Stimulated activated naive CD8-positive, alpha-beta T cell treated with anti-CD3 and anti-CD28 coated beads, Interleukin-15, Interleukin-2, amounts not matched to agents 100 U/mL and 50 U/mL, for 24 hours (primary cell): ENCODE data around the gene CTCFL.
"Not testable (repeated sequence)": the region's sequence is repeated elsewhere in the genome, so short reads cannot be mapped to it uniquely, and the experiment has no call there.

Experiments
- ATAC-seq: fragments of 150-1000 bp; cut with Tn5 transposase; one replicate; pipeline ENCODE4 v1.10.0; 2021
- DNase-seq: peaks from one replicate; pipeline ENCODE4 v3.0.0; 2021

CTCFL gene

DNA sequence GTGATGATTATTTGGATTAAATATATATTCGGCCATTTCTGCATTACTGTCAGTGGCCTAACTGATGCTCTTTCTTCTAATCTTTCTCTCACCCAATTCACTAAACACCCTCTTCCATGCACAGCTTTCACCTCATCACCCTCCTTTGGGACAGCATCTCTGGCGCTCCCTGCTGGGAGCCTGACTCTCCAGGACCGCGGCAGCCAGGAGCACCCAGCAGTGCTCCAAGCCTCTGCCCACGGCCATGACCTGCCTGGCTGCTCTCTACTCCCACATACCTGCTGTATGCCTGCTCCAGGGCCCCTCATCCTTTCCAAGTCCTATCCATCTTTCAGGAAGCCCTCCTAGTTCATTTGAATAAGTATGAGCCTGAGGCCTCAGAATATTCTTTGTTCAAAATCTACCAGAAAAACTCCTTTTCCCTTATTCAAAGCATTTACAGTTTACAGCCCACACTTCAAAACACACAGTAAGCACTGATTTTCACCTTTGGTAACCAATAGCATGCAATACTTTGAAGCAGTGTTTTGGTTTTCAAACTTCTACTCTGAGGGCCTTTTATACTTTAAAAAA, 15.2 kb downstream of the CTCFL start:
- DNase-seq: peak; percentile 21
- no peak for ATAC-seq

DNA sequence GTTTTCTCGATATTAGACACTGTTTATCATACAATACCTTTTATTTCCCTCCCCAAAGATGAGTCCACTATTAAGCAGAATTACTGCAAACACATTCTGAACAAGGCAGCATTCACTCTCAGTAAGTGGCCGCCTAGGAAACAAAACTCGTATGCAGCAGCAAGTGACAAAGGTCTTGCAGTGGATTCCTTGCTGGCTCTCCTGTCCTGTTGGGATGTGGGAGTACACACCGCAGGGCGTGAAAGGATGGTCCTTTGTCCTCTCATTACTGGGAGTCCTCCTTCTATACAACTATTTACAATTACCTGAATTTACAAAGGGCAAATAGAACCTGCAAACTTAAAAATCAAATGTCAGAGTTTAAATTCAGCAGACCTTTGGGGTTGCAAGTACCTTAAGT, 16.1 kb downstream of the CTCFL start:
- no peak for DNase-seq
- no peak for ATAC-seq

DNA sequence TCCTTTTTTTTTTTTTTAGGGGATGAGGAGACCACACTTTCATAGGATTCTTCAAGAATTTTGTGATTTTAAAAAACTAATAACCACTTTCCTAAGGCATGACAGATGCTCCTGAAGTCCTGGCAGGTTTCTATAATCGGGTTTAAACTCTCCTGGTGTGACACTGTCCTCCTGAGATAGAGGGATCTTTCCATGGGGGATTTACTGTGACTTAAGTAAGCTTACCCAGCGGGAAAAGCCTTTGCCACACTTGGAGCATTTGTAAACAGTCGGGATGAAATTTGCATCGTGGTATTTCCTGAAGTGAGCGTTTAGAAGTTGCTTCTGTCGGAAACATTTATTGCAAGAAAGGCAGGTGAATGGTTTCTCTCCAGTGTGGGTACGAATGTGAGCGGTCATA, 16.6 kb downstream of the CTCFL start:
- DNase-seq (no peak), ATAC-seq (no peak)

DNA sequence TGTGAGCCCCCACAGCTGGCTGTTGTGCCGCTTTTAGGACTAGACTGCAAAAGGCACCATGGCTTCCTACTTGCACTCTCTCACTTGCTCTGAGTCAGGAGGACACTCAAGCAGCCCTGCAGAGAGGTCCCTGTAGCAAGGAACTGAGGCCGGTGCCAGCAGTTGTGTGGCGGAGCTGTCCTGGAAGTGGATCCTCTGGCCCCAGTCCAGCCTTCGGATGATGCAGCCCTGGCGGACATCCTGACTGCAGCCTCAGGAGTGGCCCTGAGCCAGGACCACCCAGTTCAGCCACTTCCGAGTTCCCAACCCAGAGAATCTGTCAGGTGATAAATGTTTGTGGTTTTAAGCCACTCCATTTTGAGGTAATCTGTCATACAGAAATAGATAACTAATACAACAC, 17.5 kb downstream of the CTCFL start:
- ATAC-seq (no peak), DNase-seq (no peak)

DNA sequence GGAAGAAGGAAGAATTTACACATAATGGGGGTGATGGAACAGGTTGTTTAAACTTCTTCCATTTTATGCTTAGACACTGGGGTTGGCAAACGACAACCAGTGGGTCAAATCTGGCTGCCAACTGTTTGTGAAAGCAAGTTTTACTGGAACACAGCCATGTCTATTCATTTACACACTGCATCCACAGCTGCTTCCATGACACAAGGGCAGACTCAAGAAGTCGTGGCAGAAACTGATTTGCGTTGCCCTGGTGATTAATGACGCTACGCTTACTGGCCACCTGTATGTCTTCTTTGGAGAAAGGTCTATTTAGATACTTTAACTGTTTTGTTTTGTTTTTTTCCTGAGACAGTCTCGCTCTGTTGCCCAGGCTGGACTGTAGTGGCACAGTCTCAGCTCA, 19.0 kb downstream of the CTCFL start:
- ATAC-seq (no peak), DNase-seq (no peak)

DNA sequence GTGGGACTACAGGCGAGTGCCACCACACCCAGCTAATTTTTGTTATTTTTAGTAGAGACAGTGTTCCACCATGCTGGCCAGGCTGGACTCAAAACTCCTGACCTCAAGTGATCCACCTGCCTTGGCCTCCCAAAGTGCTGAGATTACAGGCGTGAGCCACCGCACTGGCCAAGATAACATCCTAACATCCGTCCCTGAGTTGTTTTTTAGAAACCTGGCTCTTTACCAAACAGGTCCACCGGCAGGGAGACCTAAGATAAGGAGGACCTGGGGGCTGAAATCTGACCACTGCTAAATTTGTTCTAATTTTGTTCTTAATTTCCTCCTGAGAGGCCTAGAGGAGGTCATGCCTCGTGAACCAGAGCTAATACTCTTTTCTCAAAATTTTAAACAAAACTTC, 20.5 kb downstream of the CTCFL start:
- ATAC-seq: no peak

DNA sequence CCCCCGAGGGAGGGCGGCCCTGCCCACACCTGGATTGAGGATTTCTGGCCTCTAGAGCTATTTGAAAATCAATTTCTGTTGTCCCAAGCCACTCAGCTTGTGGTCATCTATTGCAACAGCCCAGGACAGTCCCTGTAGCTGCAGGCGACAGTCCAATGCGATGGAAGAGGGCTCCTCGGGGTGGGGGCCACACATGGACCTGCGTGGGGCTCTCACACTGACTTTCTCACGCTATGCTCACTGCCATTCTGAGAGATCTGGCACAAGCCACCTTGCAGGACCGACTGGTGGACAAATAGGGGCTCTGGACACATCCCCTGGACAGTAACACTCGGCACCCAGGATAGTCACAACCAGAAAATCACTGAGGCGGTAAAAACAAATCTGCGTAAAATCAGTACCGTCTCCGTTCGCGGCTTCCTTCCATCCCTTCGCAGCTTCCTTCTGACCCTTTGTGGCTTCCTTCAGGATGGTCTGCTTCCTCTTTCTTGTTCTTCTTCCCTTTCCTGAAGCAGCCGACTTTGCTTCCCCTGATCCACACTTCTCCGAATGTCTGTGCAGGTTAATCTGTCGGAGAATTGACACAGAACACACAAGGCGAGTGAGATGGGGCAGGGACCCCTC, 21.8 kb downstream of the CTCFL start:
- no peak for DNase-seq
- ATAC-seq: no peak

More for the DNA sequence above, 20.5 kb downstream of the CTCFL start:
- no peak for DNase-seq

DNA sequence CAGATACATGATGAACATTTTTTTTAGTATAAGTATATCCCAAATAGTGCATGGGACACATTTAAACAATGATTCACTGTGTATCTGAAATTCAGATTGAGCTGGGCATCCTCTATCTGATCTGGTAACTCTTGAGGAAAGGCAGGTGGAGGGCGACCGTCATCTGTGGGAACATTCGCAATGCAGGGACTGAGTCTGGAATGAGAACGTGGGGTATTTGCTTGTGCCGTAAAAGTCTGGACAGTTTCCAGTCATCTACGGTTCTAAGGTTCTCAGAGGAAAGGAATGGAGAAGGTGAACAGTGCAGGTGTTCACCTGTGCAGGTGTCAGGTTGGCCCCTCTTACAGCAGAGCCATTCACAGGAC, 22.6 kb downstream of the CTCFL start:
- no peak for DNase-seq
- no peak for ATAC-seq

DNA sequence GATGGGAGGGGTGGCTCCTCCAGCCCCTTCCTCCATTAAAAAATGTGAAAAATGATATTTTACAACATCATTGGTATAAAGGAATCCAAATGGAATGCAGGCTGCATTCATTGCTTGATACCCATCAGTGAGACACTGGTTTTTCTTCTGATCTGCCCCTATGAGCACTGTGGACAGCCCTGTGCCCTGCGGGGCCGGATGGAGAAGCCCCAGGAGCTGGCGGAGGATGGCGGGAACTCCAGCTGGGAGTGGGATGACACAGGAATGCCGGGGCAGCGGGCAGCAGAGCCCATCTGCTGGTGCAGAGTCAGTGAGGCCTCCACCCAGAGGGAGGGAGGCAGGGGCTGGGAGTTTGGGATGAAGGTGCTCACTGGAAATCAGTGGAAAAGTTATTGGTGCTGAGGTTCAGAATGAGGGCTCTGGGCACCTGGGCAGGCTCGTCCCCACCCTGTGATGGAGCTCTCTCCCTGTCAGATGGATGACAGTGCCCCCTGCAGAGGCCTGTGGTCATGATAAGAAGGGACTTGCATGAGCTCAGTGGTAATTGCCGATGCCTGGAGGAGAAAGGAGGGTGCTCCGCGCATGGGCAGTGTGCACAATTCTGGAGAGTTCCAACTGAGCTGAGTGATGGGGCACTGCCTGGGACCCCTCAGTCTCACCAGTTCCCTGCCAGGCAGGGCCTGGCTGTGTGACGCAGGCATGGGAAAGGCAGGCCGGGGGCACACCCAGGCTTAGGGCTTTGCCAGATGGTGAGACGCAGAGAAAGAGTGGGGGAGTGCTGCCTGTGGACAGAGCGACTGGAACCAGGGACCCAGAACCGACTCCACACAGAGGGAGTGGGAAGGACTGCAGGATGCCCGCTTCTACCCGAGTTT, 23.2 kb downstream of the CTCFL start:
- ATAC-seq (no peak), DNase-seq (no peak)

DNA sequence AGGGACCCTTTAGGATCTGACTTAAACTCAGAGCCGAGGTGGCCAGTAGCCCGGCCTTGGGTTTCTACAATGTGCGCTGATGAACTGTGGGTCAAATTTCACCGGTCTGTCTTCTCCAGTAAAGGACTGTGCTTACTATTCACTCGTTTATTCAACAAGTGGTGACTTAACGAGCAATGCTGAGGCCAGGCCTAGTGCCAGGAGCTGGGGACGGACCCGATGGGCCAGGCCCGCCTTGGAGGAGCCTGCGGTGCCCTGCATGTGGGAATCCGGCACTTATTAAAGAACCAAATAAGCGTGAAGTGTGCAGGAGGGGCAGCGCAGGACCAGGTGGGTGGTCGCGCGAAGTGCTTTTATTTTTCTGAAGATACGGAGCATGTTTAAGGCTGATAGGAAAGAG, 24.0 kb downstream of the CTCFL start:
- no peak for ATAC-seq

DNA sequence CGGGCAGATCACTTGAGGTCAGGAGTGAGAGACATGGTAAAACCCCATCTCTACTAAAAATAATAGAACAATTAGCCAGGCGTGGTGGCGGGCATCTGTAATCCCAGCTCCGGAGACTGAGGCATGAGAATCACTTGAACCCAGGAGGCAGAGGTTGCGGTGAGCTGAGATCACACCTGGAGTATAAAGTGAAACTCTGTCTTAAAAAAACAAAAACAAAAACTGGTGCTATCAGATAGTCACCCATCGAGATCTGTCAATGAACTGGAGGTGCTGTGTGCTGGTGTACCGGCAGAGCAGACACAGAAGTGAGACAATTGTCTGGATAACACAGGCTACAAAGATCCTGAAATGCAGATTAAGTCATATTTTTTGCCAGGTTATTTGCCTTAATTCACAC, 24.7 kb downstream of the CTCFL start:
- ATAC-seq (no peak), DNase-seq (no peak)

More for the DNA sequence above, 24.0 kb downstream of the CTCFL start:
- DNase-seq: no peak

DNA sequence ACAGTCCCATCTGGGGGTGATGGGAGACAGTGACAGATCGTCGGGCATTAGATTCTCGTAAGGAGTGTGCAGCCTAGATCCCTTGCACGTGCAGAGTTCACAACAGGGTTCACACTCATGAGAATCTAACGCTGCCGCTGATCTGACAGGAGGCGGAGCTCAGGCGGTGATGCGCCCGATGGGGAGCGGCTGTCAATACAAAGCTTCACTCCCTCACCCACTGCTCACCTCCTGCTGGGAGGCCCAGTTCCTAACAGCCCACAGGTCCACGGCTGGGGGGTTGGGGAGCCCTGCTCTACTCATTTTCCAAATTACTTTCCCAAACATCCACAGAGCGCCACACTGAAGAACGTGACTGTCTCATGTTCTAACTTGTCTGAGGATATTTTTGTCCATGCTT, 25.3 kb downstream of the CTCFL start:
- DNase-seq: no peak
- ATAC-seq: no peak

DNA sequence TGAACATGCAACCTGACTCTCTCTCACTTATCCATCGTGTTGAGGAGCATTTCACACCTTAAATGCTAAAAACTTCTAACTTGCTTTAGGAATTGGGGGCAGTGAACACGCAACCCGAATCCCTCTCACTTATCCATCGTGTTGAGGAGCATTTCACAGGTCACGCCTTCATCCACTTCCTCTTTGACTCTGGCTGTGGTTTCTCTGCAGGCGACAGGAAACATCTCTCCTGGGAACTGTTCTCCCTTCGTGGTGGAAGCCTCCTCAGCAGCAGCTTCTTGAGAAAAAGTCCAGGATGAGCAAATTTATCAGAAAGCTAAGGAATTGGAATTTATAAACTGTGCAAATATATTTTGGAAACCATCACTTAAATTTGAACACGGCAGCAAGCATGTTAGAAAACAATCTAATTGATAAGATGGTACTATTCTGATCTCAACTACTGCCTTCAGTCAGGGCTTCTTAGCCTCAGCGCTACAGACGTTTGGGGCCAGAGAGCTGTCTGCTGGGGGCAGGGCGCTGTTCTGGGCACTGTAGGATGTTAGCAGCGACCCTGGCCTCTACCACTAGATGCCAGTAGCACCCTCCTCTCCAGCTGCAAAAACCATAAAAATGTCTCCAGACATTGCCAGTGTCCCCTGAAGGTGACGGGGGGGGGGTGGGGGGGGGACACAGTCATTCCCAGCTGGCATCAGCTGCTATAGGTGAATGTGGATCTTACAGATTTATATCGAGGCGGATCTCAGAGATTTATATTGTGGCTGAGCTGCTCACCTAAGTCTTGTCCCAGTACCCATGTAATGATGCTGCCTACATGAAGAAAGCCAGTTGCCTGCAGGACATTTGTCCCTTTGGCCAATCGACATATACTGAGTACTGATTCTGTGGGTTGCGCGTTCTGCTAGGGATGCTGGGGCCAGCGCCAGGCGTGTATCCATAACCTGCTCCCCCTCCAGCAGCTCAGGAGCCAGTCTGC, 26.2 kb downstream of the CTCFL start:
- ATAC-seq (peak; percentile 78), DNase-seq (peak; percentile 50)

DNA sequence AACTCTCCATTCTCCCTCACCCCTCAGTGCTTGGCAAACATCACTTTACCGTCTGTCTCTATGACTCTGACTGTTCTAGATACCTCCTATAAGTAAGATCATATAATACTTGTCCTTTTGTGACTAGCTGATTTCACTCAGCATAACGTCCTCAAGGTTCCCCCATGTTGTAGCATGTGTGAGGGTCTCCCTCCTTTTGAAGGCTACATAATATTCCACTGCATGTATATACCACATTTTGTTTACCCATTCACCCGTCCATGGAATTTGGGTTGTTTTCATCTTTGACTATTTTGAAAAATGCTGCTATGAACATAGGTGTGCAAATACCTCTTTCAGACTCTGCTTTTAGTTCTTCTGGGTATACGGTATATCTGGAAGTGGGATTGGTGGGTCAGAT, 28.3 kb downstream of the CTCFL start:
- DNase-seq: no peak
- no peak for ATAC-seq

DNA sequence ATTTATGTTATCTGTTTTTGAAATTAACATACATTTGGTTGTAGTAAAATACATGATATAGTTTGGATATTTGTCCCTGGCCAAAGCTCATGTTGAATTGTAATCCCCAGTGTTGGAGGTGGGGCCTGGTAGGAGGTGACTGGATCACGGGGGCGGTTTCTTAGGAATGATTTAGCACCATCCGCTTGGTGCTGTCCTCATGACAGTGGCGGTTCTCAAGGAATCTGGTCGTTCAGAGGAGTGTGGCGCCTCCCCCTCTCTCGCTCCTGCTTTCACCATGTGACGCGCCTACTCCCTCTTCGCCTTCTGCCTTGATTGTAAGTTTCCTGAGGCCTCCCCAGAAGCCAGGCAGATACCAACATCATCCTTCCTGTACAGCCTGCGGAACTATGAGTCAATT, 29.0 kb downstream of the CTCFL start:
- no peak for DNase-seq
- ATAC-seq: no peak

DNA sequence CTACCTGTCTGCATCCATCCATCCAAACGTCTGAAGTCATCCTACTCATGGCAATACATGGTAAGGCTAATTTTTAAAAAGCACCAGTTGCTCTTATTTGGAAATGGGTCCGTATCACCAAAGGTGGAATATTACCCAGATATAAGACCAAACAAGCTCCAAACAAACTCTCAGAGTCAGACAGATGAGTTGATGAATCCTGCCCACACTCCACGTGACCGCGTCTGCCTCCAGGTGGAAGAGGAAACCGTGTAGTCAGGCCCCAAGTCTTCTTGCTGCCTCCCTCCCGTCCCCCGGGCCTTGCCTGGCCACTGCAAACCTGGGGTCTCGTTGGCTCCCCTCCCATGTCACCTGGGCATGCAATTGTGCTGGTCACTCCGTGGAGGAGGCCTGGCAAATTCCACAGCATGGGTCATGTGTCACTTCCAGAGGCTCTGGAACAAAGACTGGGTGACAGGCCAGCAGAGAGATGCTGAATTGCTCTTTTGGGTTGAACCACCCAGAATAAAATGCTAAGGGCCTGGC, 31.8 kb downstream of the CTCFL start:
- ATAC-seq (no peak), DNase-seq (no peak)

DNA sequence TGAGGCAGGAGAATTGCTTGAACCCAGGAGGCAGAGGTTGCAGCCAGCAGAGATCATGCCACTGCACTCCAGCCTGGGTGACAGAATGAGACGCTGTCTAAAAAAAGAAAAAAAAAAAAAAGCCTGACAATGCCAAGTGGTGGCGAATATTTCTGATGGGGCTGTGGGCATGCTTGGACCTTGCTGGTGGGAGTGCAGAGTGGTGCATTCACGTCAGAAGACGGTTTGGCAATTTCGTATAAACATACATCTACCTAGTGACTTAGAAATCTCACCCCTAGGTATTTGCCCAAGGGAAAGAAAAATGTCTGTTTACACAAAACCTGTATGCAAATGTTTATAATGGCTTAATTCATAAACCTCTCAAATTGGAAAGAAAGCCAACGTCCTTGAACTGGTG, 33.6 kb downstream of the CTCFL start:
- DNase-seq (no peak), ATAC-seq (no peak)

DNA sequence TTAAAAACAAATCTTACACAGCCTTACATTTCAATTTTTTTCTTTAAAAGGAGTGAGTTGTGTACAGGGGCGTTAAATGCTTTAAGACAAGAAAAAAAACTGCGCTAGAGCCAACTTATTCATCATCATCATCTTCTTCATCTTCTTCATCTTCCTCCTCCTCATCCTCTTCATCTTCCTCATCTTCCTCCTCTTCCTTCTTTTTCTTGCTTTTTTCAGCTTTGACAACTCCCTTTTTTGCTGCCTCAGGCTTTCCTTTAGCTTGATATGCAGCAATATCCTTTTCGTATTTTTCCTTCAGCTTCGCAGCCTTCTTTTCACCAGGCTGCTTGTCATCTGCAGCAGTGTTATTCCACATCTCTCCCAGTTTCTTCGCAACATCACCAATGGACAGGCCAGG, 36.7 kb downstream of the CTCFL start:
- DNase-seq, ATAC-seq: not testable (repeated sequence)

DNA sequence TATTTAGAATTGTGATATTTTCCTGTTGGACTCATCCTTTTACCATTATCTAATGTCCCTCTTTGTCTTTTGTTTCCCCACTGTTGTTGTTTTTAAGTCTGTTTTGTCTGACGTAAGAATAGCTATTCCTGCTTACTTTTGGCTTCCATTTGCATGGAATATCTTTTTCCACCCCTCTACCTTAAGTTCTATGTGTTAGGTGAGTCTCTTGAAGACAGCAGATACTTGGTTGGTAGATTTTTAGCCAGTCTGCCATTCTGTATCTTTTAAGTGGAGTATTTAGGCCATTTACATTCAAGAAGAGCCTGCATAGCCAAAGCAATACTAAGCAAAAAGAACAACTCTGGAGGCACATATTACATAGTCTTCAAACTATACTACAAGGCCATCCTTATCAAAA, 39.2 kb downstream of the CTCFL start:
- DNase-seq (no peak), ATAC-seq (no peak)

DNA sequence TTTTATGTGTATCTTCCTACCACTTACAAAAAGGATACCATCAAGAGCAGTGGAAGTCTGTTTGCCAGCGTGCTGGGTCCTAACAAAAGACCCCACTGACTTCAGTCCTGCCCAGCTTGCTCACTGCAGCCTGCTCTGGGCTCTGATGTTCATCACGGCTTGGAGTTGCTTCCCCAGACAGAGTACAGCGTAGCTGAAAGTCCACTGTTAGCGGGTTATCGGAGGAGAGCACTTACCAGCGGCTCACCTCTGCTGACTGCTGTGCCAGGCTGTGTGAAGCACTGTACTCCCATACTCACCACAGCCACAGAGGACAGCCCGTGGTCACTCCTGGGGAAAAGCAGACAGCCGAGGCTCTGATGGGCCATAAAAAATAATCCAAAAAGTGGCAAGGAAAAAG, 40.2 kb downstream of the CTCFL start:
- ATAC-seq (no peak), DNase-seq (no peak)

DNA sequence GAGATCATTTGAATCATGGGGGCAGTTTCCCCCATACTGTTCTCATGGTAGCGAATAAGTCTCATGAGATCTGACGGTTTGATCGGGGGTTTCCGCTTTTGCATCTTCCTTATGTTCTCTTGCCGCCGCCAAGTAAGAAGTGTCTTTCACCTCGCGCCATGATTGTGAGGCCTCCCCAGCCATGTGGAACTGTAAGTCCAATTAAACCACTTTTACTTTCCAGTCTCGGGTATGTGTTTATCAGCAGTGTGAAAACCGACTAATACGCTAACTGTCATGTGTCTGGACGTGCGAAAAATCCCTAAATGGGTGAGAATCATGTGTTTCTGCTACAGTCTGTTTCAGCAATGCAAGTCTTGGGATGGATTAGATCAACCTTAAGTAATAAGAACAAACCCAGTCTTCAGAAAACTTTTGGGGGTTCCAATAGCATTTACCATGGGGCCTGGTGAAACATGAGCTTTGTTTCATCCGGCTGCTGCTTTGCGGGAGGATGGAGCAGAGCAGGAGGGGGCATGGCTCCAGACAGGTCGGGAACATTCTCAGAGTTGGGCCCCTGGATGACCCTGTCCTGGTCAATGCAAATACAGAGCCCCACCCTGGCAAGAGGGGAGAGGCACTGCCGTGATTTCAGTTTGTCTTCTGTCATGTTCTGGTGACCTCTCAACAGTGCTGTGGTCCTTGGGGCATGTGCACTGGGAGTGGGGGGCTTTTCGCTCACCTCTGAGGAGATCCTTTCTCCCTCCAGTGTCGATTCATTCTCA, 41.5 kb downstream of the CTCFL start:
- DNase-seq: no peak
- no peak for ATAC-seq
